Epithelial cell of prostate (primary cell): ENCODE measurements around the gene ZKSCAN5.

Source experiments
- DNase-seq: peaks from one replicate; pipeline ENCODE4 v3.0.0-alpha.2; 2011; ENCODE audit warnings: low read depth, low spot score
- H3K27ac ChIP-seq: fragments of 450-650 bp; 2 replicates; pipeline ENCODE4 v1.5.1; 2017; ENCODE audit warnings: mild to moderate bottlenecking

Gene ZKSCAN5

GRCh38 chr7:99504603-99505323 lies at the start of gene ZKSCAN5:
Gene ZKSCAN5 (plus strand): TSS chr7:99504662. CDS start chr7:99506045, 1,383 bp downstream.
- peak within 1 kb of the TSS; percentile 86 for H3K27ac ChIP-seq
- peak; percentile 76 for DNase-seq

GRCh38 chr7:99455874-99456273 lies 48.6 kb upstream of the ZKSCAN5 start:
- DNase-seq, result no peak
- no peak overlapping the region for H3K27ac ChIP-seq

- no peak overlapping the region for H3K27ac ChIP-seq
- DNase-seq, result no peak
Measured at GRCh38 chr7:99456288-99456687, 48.2 kb upstream of the ZKSCAN5 start.

DNA sequence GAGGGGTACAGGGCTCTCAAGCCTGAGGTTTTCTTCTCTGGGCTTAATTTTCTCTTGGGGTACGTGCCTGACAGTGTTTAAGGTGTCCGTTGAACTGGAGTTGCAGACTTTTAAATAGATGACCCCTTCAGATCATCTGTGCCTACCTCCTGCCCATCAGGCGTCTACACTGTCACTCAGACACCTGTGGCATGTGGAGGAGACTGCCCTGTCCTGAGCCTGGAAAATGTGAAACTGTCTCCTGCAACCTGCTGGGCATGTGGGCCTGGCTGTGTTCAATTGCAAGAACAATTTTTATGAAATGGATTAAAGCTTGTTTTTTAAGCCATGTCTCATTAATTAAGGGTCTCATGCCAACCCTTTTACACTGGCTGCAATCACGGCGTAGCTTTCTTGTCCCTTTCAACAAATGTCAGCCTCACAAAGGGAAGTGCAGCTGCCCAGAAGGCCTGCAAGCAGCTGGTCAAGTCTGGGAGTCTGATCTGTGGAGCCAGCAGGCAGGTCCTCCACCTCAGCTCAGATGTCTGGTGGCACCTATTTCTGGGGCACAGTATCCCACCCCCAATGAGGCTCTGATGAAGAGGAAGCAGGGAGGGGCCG lies 47.3 kb upstream of the ZKSCAN5 start:
- no peak for DNase-seq
- no peak overlapping the region for H3K27ac ChIP-seq

- no peak for DNase-seq
- no peak overlapping the region for H3K27ac ChIP-seq
Measured at GRCh38 chr7:99457650-99458493, 46.6 kb upstream of the ZKSCAN5 start.

- no peak for DNase-seq
- H3K27ac ChIP-seq, result no peak overlapping the region
Measured at GRCh38 chr7:99459087-99459486, 45.4 kb upstream of the ZKSCAN5 start.

DNA sequence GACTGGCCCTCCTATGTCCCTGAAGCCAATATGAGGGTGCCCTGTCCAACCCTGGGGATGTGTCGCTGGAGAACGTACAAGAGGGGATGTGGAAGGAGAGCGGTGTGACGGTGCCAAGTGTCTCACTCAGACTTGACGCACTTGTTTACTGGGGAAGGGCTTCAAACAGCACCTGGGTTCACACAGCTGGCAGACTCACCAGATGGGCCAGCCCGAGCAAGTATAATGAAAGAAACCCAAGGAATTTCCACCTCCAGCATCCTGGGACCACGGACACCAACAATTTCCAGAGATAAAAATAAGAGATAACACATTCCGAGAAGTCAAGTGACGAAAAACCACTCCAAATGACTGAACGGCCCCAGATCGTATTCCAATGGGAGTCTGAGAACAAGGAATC lies 43.8 kb upstream of the ZKSCAN5 start:
- peak; percentile 20 for DNase-seq

GRCh38 chr7:99461221-99461620 lies 43.2 kb upstream of the ZKSCAN5 start:
- DNase-seq, result no peak
- H3K27ac ChIP-seq, result peak overlapping the region; percentile 58

More for the DNA sequence above, 43.8 kb upstream of the ZKSCAN5 start:
- H3K27ac ChIP-seq, result peak overlapping the region; percentile 58

GRCh38 chr7:99465421-99465768 lies 39.1 kb upstream of the ZKSCAN5 start:
- no peak for DNase-seq
- peak overlapping the region; percentile 70 for H3K27ac ChIP-seq

- no peak overlapping the region for H3K27ac ChIP-seq
- DNase-seq, result no peak
Measured at GRCh38 chr7:99468336-99468918, 36.0 kb upstream of the ZKSCAN5 start.

DNA sequence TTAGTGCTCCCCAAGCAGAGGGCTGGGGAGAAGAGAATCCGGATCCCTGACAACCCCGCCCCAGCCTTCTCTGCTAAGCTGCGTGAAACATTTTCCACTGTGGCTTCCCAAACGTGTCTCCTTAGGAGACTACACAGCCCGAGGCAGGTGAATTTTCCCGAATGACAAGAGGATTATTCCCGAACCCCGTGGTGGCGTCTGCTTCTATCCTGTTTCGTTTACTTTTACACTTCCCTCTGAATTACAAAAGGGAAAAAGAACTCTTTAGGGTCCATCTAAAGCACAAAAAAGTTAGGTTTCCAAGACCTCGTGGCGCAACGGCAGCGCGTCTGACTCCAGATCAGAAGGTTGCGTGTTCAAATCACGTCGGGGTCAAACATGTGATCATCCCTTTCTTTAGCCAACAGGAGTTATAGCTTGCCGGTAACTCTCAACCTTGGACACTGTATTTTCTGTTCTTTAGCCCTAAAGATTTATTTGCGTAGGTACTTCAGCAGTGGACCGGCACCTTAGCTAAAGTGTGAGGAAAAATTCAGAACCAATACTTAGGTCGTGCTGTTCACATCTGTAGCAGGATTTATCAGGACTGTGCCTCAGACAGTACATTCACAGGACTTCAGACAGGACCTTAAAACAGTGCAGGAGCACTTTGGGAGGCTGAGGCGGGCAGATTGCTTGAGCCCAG lies 34.9 kb upstream of the ZKSCAN5 start:
- DNase-seq, result no peak

GRCh38 chr7:99472561-99473314 lies 31.7 kb upstream of the ZKSCAN5 start, which contains the start of gene ZNF789:
Gene ZNF789 (plus strand): TSS chr7:99472890. CDS start chr7:99476457, 3,567 bp downstream.
- peak within 1 kb of the TSS; percentile 87 for H3K27ac ChIP-seq

More for the DNA sequence above, 34.9 kb upstream of the ZKSCAN5 start:
- no peak overlapping the region for H3K27ac ChIP-seq

GRCh38 chr7:99473315-99473596 lies 31.2 kb upstream of the ZKSCAN5 start:
- H3K27ac ChIP-seq, result peak overlapping the region; percentile 87
- peak; percentile 51 for DNase-seq

More at GRCh38 chr7:99472561-99473314, 31.7 kb upstream of the ZKSCAN5 start, which contains the start of gene ZNF789:
- DNase-seq, result peak; percentile 77

- DNase-seq, result no peak
- H3K27ac ChIP-seq, result no peak overlapping the region
Measured at GRCh38 chr7:99476107-99476506, 28.4 kb upstream of the ZKSCAN5 start.

DNA sequence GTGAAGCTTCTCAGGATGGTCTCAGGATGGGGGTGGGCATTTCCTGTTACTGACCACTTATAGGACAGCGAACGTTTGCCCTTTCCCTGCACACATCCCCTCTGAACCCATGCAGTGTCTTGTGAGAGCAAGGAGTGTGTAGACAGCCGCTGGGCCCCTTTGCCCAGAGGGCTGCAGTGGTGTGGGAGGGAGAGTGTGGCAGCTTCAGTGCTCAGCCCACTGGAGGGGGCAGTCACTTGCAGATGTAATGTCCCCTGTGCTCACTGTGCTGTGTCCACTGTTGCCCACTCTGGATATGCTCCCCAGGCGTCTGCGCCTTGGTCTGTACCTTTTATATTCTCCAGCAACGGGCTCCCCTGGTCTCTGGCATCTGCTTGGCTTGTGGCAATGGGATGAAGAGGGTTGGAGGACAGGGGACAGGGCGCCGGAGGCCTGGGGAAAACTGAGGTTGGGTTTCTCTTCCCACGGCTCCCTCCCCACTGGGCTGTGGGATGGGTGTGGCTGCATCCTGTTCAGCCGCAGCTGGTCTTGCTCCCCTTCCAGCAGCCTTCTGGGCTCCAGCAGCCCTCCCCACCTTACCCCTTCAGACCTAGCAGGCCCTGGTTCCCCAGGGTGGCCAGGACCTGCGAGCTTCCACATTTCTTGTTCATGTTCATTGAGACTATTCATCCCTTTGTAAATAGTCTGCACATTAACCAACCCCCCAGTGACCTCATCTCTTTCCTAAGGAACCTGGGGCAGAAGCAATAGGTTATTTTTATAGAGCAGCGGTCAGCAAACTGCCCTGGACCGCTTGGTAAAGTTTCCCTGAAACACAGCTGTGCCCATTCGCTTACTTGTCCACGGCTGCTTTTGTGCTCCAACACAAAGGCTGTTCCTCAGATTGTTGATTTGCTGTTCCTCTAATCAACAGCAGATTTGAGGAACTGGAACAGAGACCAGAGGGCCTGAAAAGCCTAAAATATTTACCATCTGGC lies 25.7 kb upstream of the ZKSCAN5 start:
- H3K27ac ChIP-seq, result no peak overlapping the region
- DNase-seq, result no peak

- peak overlapping the region; percentile 46 for H3K27ac ChIP-seq
- DNase-seq, result no peak
Measured at GRCh38 chr7:99485094-99485493, 19.4 kb upstream of the ZKSCAN5 start.

- no peak overlapping the region for H3K27ac ChIP-seq
- no peak for DNase-seq
Measured at GRCh38 chr7:99489235-99489634, 15.2 kb upstream of the ZKSCAN5 start.

GRCh38 chr7:99490878-99491277 lies 13.6 kb upstream of the ZKSCAN5 start:
- no peak for DNase-seq
- H3K27ac ChIP-seq, result no peak overlapping the region
